Measurements from ENCODE around the gene ZNF512B.
"Not testable (repeated sequence)": the region's sequence is repeated elsewhere in the genome, so short reads cannot be mapped to it uniquely, and the experiment has no call there.

The ZNF512B gene

DNA sequence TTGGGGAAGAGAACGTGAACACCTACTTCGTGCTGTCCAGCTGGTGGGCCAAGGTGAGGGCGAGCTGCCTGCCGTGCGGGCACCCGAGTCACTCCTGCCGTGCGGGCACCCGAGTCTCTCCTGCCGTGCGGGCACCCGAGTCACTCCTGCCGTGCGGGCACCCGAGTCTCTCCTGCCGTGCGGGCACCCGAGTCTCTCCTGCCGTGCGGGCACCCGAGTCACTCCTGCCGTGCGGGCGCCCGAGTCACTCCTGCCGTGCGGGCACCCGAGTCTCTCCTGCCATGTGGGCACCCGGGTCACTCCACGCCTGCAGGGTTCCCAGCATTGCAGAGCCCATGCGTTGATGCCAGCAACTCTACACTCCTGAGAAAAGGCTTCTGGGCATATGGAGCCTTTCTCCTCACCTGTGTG, 40.3 kb downstream of the ZNF512B start:
- DNase-seq = not testable (repeated sequence)

GRCh38 chr20:63929071-63929470, 40.7 kb downstream of the ZNF512B start:
- DNase-seq = no peak

DNA sequence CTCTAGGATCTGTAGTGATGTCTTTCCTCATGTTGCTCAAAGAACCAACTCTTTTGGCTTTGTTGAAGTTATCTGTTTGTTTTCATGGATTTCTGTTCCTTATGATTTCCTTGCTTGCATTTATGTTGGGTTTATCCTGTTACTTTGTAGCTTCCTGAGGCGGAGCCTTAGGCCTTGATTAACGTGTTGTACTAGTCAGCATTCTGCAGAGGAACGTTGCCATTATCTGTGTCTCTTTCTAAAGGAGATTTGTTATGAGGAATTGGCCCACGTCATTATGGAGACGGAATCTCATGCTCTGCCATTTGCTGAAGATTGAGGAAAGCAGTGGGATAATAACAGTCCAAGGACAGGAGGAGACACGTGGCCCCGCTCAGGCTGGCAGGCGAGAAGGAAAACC, 43.4 kb downstream of the ZNF512B start:
- DNase-seq = no peak

DNA sequence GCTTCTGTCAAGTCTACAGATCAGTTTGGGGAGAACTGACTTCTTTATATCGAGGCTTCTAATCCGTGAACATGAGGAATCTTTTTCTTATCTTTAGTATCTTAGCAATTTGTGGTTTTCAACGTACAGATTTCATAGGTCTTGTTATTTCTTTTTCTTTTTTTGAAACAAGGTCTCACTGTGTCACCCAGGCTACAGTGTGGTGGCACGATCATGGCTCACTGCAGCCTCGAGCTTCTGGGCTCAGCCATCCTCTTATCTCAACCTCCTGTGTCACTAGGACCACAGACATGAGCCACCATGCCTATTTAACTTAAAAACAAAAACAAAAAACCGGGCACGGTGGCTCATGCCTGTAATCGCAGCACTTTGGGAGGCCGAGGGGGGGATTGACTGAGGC, 45.5 kb downstream of the ZNF512B start:
- no peak for DNase-seq

DNA sequence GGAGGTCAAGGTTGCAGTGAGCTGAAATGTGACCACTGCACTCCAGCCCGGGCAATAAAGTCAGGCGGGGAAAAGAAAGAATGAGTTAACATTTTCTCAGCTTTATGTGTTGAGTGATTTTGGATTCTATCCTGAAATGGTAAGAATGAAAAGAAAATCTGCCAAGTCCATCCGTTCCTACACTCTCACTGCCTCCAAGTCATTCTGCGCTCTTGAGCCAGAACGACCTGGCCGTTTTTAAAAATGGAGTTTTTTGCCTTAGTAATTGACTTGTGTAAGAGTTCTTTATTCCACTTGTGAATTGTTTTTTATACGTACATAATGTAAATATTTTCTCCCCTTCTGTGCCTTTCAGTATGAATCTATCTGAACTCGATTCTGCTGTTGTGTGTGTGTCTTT, 46.1 kb downstream of the ZNF512B start:
- no peak for DNase-seq

DNA sequence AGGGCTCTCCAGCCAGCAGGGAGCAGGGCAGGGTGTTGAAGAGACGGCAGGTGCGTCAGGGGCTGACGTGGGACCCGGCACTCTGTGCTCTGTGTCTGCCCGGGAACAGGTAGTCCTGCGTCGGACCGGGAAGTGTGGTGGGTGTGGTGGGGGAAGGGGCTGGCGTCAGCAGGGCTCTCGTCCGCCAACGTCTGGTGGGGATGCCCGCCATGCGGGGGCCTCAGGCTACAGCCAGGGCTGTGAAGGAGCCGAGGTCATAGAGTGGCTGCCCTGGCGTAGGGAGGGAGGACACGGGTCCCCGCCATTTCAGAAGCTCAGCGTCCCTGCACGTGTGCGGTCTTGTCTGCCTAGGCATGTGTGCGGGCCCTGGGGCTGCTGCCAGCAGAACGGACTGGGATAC, 49.5 kb downstream of the ZNF512B start:
- no peak for DNase-seq

- no peak for DNase-seq
Measured at GRCh38 chr20:63919130-63919529, 50.6 kb downstream of the ZNF512B start.

DNA sequence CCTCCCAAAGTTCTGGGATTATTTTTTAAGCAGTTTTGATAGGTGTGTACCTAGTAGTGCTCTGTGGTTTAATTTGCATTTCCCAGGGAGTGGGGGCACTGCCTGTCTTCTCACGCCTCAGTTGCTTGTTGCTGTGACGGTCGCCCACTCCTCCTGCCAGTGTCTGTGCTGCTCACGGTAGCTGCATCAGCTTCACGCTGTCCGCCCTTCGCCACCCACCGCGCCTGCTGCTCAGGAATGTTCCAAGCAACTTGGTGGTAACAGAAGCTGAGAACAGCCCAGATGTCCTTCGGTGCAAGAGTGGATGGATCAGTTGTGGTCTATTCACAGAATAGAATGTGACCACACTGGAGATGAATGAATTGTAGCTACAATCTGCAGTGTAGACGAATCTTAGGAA, 51.9 kb downstream of the ZNF512B start:
- DNase-seq = no peak

GRCh38 chr20:63916371-63916939, 53.3 kb downstream of the ZNF512B start:
- DNase-seq = not testable (repeated sequence)

DNA sequence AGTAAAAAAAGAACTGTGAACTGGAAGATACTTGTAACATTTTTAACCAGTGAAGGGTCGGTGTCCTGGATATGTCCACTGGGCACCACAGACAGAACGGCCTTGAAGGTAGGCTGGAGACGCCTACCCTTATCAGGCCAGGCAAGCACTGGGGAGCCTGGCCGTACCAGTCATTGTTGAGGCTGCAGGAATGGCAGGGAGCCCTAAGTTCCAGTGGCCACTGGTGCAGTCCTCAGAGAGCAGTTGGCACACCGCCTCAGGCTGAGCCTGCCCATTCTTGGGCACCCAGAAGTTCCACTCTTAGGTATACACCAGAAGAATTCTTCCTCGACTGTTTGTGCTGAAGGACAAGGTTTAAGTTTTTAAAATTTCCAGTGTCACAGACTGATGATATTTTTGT, 54.3 kb downstream of the ZNF512B start:
- no peak for DNase-seq

- no peak for DNase-seq
Measured at GRCh38 chr20:63913768-63914167, 56.0 kb downstream of the ZNF512B start.

DNA sequence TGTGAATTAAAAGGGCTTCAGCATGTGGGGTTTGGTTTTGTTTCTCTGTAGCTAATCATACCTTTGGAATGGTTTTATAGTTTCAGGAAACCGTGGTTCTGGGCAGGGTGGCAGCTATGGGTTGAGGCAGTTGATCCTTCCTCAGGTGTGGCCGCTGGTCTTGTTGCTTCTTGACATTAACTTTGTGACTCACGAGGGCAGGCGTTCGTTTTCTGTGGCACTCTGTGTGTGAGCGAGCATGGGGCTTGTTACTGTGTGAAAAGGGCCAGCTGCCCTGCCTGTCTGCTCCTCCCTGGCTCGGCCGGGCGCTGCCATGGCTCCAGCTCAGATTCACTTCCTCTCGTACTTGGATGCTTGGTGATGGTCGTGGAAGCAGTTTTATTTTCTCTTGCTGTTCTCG, 58.6 kb downstream of the ZNF512B start:
- no peak for DNase-seq

- no peak for DNase-seq
Measured at GRCh38 chr20:63908008-63908682, 61.6 kb downstream of the ZNF512B start.

All from retina (tissue), 1 donor.